HG03520 (cell line): ENCODE data around the gene NDUFB5.

Experiments used
- ATAC-seq: cut with Tn5 transposase; IDR thresholded peaks from one replicate; pipeline ENCODE4 v1.9.1; 2021; ENCODE audit warnings: mild to moderate bottlenecking, moderate library complexity; ENCODE audit not compliant: unreplicated experiment

NDUFB5 gene

GRCh38 chr3:179676081-179676480 is 71.5 kb downstream of the NDUFB5 start:
- ATAC-seq = no peak
